GM21423 (cell line): ENCODE data around the gene CHRNA5.
"Not testable (repeated sequence)": the region's sequence is repeated elsewhere in the genome, so short reads cannot be mapped to it uniquely, and the experiment has no call there.

Source experiments
- ATAC-seq: cut with Tn5 transposase; IDR thresholded peaks from one replicate; pipeline ENCODE4 v1.9.1; 2021; ENCODE audit warnings: mild to moderate bottlenecking, moderate library complexity; ENCODE audit not compliant: unreplicated experiment

CHRNA5 gene

DNA sequence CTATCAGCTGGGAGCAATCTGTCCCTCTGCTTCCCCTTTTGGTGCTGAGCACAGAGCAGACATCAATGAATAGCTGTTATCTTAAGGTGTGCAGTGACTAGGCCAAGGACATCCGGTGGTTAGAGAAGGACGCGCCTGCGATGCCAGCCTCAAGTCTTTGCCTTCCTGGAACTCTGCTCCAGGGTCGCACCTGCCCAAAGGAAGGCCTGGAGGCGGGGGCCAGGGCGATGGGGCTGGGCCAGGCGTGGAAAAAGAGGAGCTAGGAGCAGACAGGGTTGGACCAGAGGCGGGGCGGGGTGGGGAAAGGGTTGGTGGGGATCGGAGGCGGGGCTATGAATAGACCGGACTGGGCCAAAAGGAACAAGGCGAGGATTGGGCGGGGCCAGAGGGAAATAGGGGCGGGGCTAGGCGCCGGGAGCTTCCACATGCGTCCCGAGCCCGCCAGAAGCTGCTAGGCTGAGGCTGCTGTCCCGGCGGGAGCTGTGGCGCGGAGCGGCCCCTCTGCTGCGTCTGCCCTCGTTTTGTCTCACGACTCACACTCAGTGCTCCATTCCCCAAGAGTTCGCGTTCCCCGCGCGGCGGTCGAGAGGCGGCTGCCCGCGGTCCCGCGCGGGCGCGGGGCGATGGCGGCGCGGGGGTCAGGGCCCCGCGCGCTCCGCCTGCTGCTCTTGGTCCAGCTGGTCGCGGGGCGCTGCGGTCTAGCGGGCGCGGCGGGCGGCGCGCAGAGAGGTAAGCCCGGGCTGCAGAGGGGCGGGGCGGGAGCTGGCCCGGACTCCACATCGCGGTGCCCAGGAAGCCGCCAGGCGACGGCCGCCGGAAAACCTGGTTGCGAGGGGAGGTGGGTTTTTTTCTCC, at the start of gene CHRNA5:
TSS of gene CHRNA5 (plus strand) at position 424 of the 854 bp plus-strand sequence. CDS start at position 624, 200 bp downstream.
- peak; percentile 66 for ATAC-seq

DNA sequence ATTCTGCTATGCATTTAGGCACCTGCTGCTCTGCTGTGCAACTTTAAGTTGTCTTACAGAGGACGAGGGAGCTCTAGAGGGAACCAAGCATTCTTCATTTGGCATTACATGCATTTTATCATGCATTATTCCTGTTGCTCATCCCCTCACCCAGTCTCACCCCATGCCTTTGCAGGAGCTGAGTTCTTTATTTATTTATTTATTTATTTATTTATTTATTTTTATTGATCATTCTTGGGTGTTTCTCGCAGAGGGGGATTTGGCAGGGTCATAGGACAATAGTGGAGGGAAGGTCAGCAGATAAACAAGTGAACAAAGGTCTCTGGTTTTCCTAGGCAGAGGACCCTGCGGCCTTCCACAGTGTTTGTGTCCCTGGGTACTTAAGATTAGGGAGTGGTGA, 45.3 kb upstream of the CHRNA5 start:
- ATAC-seq: not testable (repeated sequence)

DNA sequence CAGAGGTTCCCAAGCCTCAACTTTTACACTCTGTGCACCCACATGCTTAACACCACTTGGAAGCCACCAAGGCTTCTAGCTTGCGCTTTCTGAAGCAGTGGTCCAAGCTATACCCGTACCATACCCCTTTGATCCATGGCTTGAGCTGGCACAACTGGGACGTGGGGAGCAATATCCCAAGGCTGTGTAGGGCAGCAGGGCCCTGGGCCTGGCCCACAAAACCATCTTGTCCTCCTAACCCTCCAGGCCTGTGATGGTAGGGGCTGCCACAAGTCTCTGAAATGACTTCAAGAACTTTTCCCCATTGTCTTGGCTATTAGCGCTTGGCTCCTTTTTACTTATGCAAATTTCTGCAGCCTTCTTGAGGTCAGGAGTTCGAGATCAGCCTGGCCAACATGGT, 41.1 kb upstream of the CHRNA5 start:
- no peak for ATAC-seq

DNA sequence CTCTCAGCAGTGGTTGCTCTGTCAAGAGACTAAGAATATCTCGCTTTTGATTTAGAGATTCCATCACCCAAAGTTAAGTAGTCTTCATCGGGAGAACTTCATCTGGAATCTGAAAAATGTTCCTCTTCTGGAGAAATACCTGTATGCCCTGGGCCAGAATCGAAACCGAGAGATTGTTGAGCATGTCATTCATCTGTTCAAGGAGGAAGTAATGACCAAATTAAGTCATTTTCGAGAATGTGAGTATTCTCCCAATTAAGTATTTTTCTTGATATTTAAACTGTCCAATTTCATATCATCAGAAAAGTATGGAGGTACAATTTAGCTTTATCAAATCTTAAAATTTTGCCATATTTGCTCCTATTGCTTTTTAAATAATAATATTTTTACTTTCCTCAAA, 38.0 kb upstream of the CHRNA5 start:
- no peak for ATAC-seq

DNA sequence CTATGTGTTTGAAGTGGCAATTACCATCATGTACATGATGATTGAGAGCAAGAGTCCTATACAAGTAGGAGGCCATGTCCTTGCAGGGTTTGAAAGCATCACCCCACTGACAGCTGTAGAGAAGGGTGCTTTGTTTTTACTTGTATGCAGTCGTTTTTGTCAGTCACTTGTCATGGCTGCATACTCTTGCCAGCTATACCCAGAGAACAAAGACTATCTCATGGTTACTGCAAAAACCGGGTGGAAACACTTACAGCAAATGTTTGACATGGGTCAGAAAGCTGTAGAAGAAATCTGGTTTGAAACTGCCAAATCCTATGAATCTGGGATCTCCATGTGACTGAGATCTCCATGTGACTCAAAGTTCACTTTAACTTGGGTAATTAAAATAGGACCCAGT, 32.0 kb upstream of the CHRNA5 start:
- no peak for ATAC-seq

DNA sequence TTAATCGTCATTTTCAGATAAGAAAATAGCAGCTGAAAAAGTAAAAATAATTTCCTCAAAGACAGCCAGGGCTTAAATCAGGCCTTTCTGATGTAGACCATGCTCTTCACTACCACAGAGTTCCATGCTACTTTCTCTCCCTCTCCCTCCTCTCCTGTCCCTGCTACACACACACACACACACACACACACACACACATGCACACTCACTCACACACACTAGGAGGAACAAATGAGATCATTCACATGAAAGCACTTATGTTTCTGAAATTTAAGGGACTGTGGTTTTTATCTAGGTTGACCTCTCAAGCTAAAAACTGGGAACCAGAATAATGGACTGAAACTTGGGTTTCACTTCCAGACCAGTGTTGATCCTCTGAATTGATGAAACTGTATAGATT, 29.2 kb upstream of the CHRNA5 start:
- no peak for ATAC-seq

DNA sequence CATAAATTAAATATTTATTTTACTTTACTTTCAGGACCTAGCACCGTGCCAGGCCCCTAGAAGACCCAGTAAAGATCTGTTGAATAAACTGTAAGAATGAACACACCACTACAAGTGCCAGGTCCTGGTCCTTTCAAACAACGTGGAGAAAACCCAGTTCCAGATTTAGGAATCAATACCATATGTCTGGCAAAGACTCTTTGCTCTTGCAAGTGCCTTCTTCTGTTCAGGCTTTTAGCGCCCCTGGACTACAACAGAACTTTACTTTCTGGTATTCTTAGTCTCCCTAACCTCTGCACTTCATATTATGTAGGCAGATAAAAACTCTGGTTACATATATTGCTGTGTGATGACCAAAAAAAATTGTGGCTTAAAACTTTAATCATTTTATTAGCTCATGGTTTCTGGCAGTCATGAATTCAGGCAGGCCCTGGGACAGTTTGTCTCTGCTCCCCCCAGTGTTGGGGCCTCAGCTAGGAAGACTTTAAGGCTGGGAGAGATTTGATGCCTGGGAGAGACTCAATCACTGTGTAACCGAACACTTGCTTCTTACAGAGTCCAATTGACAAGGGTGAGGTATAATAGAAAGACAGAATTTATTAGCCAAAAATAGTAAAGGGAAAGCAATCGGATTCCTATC, 27.9 kb upstream of the CHRNA5 start:
- ATAC-seq: no peak

DNA sequence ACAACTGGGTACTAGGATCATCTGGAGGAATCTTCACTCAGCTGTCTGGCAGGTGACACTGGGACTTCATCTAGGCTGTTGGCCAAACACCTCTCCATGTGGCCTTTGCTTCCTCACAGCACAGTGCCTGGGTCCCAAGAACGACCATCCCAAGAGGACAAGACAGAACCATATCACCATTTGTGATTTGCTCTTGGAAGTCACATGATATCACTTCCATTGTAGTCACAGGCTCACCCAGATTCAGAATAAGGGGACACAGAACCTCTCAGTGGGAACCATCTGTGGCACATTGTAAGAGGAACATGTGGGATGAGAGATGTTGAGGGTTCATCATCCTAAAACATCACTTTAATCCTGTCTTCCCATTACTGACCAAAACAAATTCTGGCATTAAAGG, 27.0 kb upstream of the CHRNA5 start:
- ATAC-seq: no peak

DNA sequence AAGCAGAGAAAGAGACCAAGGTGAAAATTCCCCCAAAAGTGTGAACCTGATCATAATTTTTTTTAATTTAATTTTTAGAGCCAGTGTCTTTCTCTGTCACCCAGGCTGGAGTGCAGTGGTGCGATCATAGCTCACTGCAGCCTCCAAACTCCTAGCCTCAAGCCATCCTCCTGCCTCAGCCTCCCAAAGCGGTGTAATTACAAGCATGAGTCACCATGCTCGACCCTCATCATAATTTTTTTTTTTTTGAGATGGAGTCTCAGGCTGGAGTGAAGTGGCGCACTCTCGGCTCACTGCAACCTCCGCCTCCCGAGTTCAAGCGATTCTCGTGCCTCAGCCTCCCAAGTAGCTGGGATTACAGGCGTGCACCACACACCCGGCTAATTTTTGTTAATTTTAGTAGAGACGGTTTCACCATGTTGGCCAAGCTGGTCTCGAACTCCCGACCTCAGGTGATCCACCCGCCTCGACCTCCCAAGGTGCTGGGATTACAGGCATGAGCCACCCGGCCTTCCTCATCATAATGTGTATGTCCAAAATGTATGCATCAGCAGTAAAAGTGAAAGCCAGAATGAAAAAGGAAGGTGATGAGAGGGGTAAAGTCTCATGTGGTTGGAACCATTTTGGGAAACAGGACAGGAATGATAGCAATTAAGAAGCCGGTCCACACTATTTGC, 25.7 kb upstream of the CHRNA5 start:
- not testable (repeated sequence) for ATAC-seq

DNA sequence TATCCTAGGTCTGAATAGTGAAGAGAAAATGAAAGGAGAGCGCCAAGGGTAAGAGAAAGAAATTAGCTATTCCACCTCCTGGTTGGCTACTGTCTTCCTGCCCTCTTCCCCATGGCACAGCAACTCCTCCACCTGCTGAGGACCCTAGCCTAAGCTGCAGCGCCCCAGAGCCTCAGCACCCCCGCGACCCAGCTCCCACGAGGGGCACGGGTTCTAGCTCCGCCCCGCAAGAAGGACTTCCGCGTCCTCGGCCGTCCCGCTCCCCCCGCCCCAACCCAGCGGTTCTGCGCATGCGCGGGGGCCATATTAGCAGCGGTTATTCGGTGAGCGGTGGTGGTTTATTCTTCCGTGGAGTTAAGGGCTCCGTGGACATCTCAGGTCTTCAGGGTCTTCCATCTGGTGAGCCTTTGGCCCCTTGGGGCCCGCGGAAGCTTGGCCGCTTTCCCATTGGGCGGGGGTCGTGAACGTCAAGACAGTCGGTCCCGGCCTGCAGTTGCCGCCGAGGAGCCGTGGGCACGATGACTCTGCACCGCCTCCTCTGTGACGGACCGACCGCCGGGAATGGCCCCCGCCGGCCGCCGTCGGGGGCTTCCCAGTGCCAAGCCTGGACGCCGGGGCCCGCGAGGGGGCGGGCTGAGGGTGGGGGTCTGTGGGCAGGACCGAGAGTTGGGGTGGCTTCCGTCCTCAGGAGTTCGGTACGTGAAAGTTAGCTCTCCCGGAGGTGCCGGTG, 25.0 kb upstream of the CHRNA5 start, which contains the start of gene PSMA4:
TSS of gene PSMA4 (plus strand) at position 304 of the 730 bp plus-strand sequence. CDS start 1,484 bp downstream, outside the sequence.
- ATAC-seq: peak; percentile 80

DNA sequence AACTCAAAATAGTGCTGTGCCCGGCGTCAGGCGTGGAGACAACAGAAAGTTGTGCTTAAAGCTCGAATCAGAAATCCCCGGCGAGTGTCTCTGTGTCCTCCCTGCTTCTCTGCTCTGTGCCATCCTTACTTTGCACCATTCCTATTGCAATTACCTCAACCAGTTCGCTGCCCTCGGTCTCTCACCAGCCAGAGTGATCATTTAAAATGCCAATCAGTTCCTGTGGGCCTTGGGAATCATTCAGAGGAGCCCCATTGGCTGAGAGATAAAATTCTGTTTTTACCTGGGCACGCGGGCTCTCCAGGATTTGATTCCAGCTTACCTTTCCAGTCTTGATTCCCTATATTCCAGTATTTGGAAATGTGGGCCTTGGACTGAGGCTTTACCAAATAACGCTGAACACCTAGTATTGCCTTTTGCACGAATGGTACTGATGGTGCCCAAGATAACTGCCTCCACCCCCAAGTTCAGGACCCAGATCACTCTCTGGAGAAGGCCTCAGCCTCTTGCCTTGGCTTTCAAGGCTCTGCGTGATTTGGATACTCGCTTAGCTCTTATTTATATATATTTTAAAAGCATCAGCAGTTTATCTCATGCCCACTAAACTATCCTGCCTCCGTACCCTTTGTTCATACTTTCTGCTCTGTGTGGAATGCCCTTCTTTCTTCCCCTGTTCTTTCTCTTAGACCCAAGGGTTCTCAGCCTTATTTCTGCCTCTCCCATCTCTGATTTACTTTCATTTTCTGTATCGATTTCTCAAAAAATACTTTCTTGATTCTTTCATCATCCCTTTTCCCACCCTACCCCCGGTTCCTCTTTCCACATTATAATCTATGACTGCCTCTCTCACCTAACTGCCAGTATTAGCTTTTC, 24.2 kb upstream of the CHRNA5 start:
- no peak for ATAC-seq

DNA sequence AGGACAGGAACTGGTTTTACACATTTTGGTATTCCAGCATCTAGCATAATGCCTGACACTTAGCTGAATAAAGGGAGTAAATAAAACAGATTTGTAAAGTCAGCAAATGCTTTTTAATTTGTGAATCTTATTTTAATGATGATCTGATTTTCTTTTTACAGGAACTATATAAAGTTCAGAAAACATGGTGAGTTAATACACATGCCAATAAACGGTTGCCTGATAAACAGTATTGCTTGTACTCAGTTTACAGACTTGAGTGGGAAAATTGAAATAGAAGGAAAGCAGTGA, 23.6 kb upstream of the CHRNA5 start:
- no peak for ATAC-seq

DNA sequence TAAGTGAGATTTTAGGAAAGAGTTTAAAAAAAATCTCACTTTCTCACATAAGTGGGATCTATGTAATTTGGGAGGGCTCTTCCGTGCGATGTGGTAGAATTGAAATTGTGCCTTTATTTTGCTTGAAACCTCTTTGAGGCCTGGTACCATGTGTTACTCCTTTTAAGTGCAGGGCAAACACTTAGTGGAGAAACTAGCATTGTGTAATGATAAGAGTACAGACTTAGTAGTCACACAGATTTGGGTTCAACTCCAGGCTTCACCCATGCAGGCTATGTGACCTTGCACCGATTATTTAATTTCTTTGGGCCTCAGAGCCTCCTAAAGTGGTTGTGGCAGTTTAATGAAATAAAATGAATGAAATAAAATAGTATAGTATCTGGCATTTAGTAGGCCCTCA, 22.7 kb upstream of the CHRNA5 start:
- no peak for ATAC-seq

DNA sequence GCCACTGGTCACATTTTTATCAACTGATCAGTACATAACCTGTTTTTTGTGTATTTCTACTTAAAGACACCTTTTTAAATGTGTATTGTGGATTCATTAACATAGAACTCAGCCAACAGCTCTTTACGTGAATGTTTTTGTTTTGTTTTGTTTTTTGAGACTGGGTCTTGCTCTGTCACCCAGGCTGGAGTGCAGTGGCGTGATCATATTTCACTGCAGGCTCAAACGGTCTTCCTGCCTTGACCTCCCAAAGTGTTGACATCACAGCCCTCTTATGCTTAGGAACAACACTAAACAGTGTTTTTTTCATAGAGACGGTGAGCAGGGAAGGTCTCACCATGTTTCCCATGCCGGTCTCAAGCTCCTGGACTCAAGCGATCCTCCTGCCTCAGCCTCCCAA, 15.1 kb upstream of the CHRNA5 start:
- ATAC-seq: no peak

DNA sequence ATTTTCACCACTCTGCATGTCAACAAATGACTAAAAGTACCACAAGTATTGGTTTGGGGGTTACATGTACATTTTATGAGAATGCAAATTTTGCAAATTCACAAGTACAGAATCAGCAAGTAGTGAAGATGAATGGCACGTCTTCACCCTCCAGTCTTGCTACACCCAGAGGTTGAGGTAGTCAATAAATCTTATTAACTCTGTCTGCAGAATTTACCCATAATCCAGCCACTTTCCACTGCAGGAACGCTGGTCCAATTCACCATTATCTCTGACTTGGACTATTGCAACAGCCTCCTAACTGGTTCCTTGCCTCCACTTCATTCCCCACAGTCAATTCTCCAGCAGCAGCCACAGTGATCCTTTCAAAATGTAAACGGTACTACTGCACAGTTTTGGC, 14.5 kb upstream of the CHRNA5 start:
- no peak for ATAC-seq

DNA sequence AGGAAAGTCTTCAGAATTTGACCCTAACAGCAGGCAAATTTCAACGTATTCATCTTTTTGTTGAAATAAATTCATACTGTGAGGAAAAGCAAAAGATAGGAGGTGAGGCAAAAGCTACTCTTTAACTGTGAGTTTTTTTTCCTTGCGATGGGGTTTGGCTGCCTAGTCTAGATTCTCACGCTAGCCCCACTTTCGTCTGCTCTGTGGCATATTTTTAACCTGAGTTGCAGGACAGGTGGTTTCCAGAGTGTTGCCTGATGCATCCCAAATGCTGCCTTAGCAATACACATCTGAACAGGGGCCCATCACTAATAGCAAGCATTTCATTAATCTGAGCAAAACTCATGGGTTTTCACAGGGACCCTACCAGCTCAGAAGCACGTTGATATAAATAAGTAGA, 13.4 kb upstream of the CHRNA5 start:
- no peak for ATAC-seq

DNA sequence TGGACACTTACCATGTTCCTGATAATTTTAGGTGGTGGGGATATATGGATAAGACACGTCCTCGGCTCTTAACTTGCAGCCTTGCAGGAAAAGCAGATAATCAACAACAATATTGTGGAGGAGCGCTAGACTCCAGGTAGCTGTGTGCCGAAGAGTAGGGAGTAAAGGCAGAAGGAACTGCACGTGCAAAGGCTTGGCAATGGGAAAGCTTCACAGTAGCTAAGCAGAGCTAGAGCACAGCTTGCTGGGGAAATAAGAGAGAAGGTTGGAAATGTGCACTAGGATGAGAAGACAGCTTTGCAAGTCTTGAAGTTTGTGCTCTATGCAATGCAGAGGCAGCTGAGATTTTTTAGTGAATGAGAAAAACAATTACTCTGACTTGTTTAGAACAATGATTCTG, 12.7 kb upstream of the CHRNA5 start:
- ATAC-seq: no peak

DNA sequence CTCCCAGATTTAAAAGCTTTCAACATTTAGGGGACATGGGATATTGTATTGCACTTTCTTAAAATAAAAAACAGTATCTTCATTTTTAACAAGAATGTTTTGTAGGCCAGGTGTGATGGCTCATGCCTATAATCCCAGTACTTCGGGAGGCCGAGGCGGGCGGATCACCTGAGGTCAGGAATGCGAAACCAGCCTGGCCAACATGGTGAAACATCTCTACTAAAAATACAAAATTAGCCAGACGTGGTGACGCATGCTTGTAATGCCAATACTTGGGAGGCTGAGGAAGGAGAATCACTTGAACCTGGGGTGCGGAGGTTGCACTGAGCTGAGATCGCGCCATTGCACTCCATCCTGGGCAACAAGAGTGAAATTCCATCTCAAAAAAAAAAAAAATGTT, 5.1 kb upstream of the CHRNA5 start:
- ATAC-seq: not testable (repeated sequence)

DNA sequence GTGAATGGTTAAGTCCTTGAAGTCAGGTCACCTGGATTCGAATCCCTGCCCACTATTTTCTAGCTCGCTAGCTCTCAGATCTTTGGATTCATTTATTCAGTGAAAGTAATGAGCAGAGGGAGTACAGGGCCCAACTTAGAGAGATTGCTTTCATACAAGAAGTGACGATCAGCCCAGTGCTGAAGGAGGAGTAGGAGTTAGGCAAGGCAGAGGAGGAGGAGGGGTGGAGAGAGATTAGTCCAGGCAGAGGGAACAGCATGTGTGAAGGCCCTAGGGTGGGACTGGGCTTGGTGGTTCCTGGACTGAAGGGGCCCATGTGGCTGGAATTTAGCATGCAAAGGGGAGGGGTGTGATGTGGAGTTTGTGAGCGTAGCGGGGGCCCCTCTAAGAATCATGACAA, 3.8 kb upstream of the CHRNA5 start:
- no peak for ATAC-seq

DNA sequence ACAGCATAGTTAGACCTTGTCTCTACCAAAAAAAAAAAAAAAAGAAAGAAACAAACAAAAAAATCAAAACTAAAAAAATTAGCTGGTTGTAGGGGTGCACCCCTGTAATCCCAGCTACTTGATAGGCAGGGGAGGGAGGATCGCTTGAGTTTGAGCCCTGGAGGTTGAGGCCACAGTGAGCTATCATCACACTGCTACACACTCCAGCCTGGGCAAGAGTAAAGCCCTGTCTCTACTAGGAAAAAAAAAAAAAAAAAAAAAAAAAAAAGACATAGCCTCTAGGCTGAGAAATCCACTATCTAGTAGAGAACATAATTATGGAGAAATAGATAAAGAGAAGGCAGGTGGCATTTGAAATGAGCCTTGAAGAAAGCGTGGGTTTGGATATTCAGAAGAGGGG, 2.2 kb upstream of the CHRNA5 start:
- ATAC-seq: no peak
